ENCODE measurements around the gene NAT10. TPM values are rescaled to one million over a fixed set of nuclear protein-coding genes. Genes with fewer than 3 reads are reported as not detected.
"Not testable (repeated sequence)": the region's sequence is repeated elsewhere in the genome, so short reads cannot be mapped to it uniquely, and the experiment has no call there.

Gene NAT10
- total RNA-seq, 4 donors from 2014 or later = 17.2 to 27.7 (median 19.4) TPM

GRCh38 chr11:34084637-34085036 lies 20.8 kb upstream of the NAT10 start:
- H3K27me3 ChIP-seq = no peaks in the 10 kb centered on the region
- peaks cover 0 to 9% of the 10 kb centered on the region in 2 donors for H3K4me1 ChIP-seq
- in situ Hi-C loops (cut with MboI; ENCODE audit: low sequenced_read_pairs in 4 of 4) = no loop called here
- H3K27ac ChIP-seq = no peak overlapping the region
- H3K4me3 ChIP-seq = no peak overlapping the region
- TF ChIP-seq POLR2A (IDR thresholded peaks at IDR 0.05) (no peak), CTCF (IDR thresholded peaks at IDR 0.05 in 4 of 5, conservative IDR thresholded peaks at IDR 0.05 in 1 of 5) (no peak)
- H3K36me3 ChIP-seq = peaks cover 0 to 95% of the 10 kb centered on the region in 2 donors
- DNase-seq (no peak), ATAC-seq (no peak)
- intact Hi-C loops (cut with DNase I; ENCODE audit: low total_unique reads) = no loop called here
- H3K9me3 ChIP-seq = no peaks in the 10 kb centered on the region

GRCh38 chr11:34086554-34087283 lies 18.7 kb upstream of the NAT10 start:
- ATAC-seq = no peak
- H3K36me3 ChIP-seq = peaks cover 0 to 96% of the 10 kb centered on the region in 2 donors
- intact Hi-C loops (cut with DNase I; ENCODE audit: low total_unique reads) = no loop called here

GRCh38 chr11:34091825-34092224 lies 13.6 kb upstream of the NAT10 start:
- intact Hi-C loops (cut with DNase I; ENCODE audit: low total_unique reads) (no loop called here), in situ Hi-C loops (cut with MboI; ENCODE audit: low sequenced_read_pairs in 4 of 4) (no loop called here)
- Histone ChIP-seq H3K9me3 (no peaks in the 10 kb centered on the region), H3K27me3 (no peaks in the 10 kb centered on the region), H3K36me3 (peaks cover 0 to 93% of the 10 kb centered on the region in 2 donors), H3K4me3 (no peak overlapping the region), H3K4me1 (no peaks in the 10 kb centered on the region), H3K27ac (no peak overlapping the region)
- TF ChIP-seq POLR2A (IDR thresholded peaks at IDR 0.05) (no peak), CTCF (IDR thresholded peaks at IDR 0.05 in 4 of 5, conservative IDR thresholded peaks at IDR 0.05 in 1 of 5) (no peak)
- ATAC-seq = no peak
- no peak for DNase-seq

More at GRCh38 chr11:34086554-34087283, 18.7 kb upstream of the NAT10 start:
- H3K27me3 ChIP-seq = no peaks in the 10 kb centered on the region
- DNase-seq = no peak
- H3K4me1 ChIP-seq = peaks cover 0 to 9% of the 10 kb centered on the region in 2 donors
- in situ Hi-C loops (cut with MboI; ENCODE audit: low sequenced_read_pairs in 4 of 4) = no loop called here
- H3K4me3 ChIP-seq = no peak overlapping the region
- H3K27ac ChIP-seq = no peak overlapping the region
- TF ChIP-seq POLR2A (IDR thresholded peaks at IDR 0.05) (no peak), CTCF (IDR thresholded peaks at IDR 0.05 in 4 of 5, conservative IDR thresholded peaks at IDR 0.05 in 1 of 5) (no peak)
- H3K9me3 ChIP-seq = no peaks in the 10 kb centered on the region

DNA sequence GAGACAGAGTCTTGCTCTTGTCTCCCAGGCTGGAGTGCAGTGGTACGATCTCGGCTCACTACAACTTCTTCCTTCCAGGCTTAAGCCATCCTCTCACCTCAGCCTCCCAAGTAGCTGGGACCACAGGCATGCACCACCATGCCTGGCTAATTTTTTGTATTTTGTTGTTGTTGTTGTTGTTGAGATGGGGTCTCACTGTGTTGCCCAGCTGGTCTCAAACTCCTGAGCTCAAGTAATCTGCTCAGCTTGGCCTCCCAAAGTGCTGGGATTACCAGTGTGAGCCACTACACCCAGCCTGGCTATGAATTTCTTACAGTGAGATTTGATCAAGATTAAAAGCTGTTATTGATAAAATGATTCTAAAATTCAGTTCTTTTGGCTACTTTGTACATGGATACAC lies 10.5 kb upstream of the NAT10 start:
- H3K9me3 ChIP-seq; ATAC-seq; H3K27me3 ChIP-seq; intact Hi-C loops (cut with DNase I; ENCODE audit: low total_unique reads); DNase-seq; H3K4me3 ChIP-seq; H3K27ac ChIP-seq; in situ Hi-C loops (cut with MboI; ENCODE audit: low sequenced_read_pairs in 4 of 4); H3K4me1 ChIP-seq: not testable (repeated sequence)
- peaks cover 0 to 98% of the 10 kb centered on the region in 2 donors for H3K36me3 ChIP-seq

DNA sequence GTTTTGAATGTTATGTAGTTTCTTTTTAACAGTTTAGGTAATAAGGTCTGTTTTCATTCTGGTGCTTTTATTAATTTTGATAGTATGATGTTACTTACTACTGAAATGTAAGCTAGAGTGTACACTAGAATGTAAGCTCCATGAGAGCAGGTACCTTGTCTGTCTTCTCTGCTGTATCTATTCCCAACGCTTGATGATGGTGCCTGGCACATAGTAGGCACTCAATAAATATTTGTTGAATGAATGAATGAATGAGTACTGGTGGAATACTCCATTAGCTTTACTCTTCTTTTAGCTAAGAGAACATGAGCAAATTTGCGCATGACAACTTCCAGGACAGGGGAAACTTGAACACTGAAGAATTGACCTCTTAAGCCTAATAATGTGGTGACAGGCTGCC lies 6.6 kb upstream of the NAT10 start:
- Histone ChIP-seq H3K9me3 (no peaks in the 10 kb centered on the region), H3K36me3 (peaks cover 0 to 75% of the 10 kb centered on the region in 2 donors), H3K4me1 (no peaks in the 10 kb centered on the region), H3K4me3 (no peak overlapping the region), H3K27me3 (no peaks in the 10 kb centered on the region), H3K27ac (no peak overlapping the region)
- no peak for TF ChIP-seq CTCF (IDR thresholded peaks at IDR 0.05 in 4 of 5, conservative IDR thresholded peaks at IDR 0.05 in 1 of 5)
- no peak for TF ChIP-seq POLR2A (IDR thresholded peaks at IDR 0.05)
- ATAC-seq (no peak), DNase-seq (no peak)
- in situ Hi-C loops (cut with MboI; ENCODE audit: low sequenced_read_pairs in 4 of 4) = no loop called here
- intact Hi-C loops (cut with DNase I; ENCODE audit: low total_unique reads) = no loop called here

All from gastrocnemius medialis (tissue), 4 donors.